Right lobe of liver (tissue), 6 donors: ENCODE data around the gene KCNQ1. TPM values are rescaled to one million over a fixed set of nuclear protein-coding genes. Genes with fewer than 3 reads are reported as not detected.

Experiments used
- ATAC-seq, 4 donors: fragments of 200-7000 bp; cut with Tn5 transposase; one replicate each; pipeline ENCODE4 v1.9.1; 2020; ENCODE audit warnings: mild to moderate bottlenecking in 4 of 4, moderate library complexity in 4 of 4
- DNase-seq, 3 donors: peaks; one replicate each; pipeline ENCODE4 v3.0.0-alpha.2; 2020
- H3K27ac ChIP-seq, 3 donors: fragments of 200-600 bp; one replicate each; pipeline ENCODE4 v1.8.0; 2022
- H3K27me3 ChIP-seq, 2 donors: fragments of 200-600 bp; one replicate each; pipeline ENCODE4 v1.8.0; 2022
- H3K36me3 ChIP-seq, 4 donors: fragments of 200-600 bp; sonication (generic) in 1 of 4; one replicate each; pipeline versions ENCODE4 v1.5.1 to v1.8.0; 2017 to 2022; ENCODE audit warnings: control low read depth in 1 of 4
- H3K4me1 ChIP-seq, 4 donors: fragments of 200-600 bp; sonication (generic) in 1 of 4; one replicate each; pipeline versions ENCODE4 v1.5.1 to v1.8.0; 2017 to 2022; ENCODE audit warnings: control low read depth in 1 of 4
- H3K4me3 ChIP-seq, 3 donors: fragments of 200-600 bp; one replicate each; pipeline ENCODE4 v1.8.0; 2022
- H3K9me3 ChIP-seq, 4 donors: fragments of 200-600 bp; sonication (generic) in 1 of 4; one replicate each; pipeline versions ENCODE4 v1.5.1 to v1.8.0; 2017 to 2022; ENCODE audit warnings: control low read depth in 1 of 4
- POLR2A ChIP-seq: fragments of 450-650 bp; IDR thresholded peaks from one replicate; pipeline ENCODE4 v1.6.1; 2017; ENCODE audit warnings: antibody characterized with exemption, mild to moderate bottlenecking
- WGBS: methylation state at CpG from one replicate; pipeline ENCODE4 v1.1.6; 2018; ENCODE audit warnings: low coverage, low lambda C conversion rate; ENCODE audit not compliant: insufficient coverage; ENCODE audit errors: missing lambda C conversion rate; 5-methylcytosine and 5-hydroxymethylcytosine counted together
- intact Hi-C, 2 donors: fragments of 100-400 bp; cut with DNase I; formaldehyde crosslinking; loops; one replicate each; pipeline versions ENCODE4 v1.11.2 to v1.14.1; 2022
- total RNA-seq, 6 experiments: library from RNA; depleted of rRNA in 2 of 6; stranded (reverse); fragments of >200 nt in 2 of 6; fragmentation: NEBNext Ultra II Directional in 3 of 6; extraction: Animal tissue kit (Norgen Biotek cat#: 25700) in 3 of 6; gene quantifications; one replicate each; pipeline versions ENCODE4 v1.1.0 to v1.2.4, GENCODE V29; 2016 to 2023
- TF ChIP-seq, protein P1 (sequence below), 4 donors: fragments of 200-600 bp in 3 of 4; fragments of 450-650 bp in 1 of 4; IDR thresholded peaks; one replicate each; pipeline versions ENCODE4 v1.5.1 to v1.8.0; 2016 to 2022; ENCODE audit warnings: antibody characterized with exemption in 4 of 4, mild to moderate bottlenecking in 2 of 4
- donor health status: DM: no; HTN: yes; CAD: no.
- donor health status: DM: no; HTN: no; CAD: no.
- donor health status: DM: no; HTN: no; CAD: no.
- donor health status: DM: no; HTN: yes; CAD: no.
- donor health status: DM: no; HTN: yes; CAD: no.

KCNQ1 gene
- total RNA-seq, 6 experiments from 2014 or later: 0.61 to 2.4 (median 1.8) TPM

DNA sequence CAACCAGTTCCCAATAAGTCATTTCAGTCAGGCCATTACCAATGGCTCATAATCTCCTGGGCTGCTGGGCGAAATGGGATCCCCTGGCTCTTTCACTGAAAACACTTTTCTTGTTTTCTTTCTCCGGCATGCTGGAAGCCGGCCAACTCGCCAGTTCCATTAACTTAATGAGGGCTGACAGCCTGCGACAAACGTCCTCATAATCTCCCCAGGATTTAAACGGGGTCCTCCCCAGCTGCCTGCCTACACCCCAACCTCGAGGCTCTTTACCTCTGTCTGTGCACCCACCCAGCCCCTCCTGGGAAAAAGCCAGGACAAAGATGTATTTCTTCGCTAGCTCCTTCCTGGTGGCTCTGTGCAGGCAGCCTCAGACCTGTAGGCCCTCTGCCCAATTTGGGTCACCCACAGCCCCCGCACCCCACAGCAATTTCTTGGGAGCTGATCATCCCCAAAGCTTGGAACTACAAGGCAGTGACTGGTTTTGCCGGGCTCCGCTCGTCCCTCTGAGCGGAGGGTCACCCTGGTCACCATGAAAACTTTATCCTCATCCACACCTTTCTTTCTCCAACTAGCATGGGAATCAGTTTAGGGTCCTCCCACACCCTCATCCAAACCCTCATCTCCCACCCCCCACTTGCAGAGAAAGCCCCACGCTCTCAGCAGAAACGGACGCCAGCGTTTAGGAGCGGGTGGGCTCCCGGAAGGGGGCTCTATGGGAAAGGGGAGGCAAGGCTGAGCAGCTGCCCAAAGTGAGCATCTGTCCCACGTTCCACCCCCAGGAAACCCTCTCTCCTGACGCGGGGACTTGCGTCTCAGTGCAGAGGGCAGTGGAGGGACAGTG is 306.1 kb downstream of the KCNQ1 start:
- no peak for ATAC-seq
- WGBS: 73% methylated on average over 18 of the region's 24 CpGs

DNA sequence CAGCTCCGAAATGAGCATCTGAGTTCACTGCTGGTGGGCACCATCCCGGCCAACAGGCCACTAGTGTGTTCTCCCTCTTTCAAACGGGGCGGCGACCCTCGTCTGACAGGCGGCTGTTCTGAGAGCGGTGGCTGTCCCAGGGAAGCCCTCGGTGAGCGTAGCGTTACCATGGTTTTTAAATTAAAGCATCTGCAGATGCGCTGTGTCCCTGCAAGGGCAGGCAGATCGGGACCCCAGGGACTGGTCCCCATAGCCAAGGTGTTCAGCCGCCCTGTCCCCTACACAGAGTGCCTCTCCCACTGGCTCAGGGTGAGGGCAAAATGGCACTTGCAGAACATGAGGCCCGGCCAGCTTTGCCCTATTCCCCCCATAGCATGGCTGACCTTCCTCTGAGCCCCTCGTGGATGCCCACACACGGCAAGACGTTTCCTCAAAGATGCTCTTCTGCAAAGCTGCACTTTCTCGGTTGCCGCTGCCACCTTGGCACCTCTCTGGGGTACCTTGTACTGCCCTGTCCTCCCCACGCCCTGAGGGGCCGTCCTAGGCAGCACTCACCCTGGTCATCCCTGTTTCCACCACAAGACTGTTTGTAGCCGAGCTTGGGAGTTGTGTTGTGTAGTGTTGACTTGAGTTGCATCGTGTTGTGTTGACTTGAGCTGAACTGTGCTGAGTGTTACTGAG is 306.9 kb downstream of the KCNQ1 start:
- H3K4me3 ChIP-seq: no peak overlapping the region
- no peaks in the 10 kb centered on the region for H3K9me3 ChIP-seq
- H3K27ac ChIP-seq: no peak overlapping the region
- DNase-seq: peak in 2 of 3 donors; percentile 9 to 47
- 72% methylated on average over 5 of the region's 24 CpGs for WGBS
- H3K36me3 ChIP-seq: no peaks in the 10 kb centered on the region
- no peak for ATAC-seq
- H3K27me3 ChIP-seq: no peaks in the 10 kb centered on the region
- intact Hi-C loops: no loop called here
- H3K4me1 ChIP-seq: no peaks in the 10 kb centered on the region
- TF ChIP-seq, protein P1, sequence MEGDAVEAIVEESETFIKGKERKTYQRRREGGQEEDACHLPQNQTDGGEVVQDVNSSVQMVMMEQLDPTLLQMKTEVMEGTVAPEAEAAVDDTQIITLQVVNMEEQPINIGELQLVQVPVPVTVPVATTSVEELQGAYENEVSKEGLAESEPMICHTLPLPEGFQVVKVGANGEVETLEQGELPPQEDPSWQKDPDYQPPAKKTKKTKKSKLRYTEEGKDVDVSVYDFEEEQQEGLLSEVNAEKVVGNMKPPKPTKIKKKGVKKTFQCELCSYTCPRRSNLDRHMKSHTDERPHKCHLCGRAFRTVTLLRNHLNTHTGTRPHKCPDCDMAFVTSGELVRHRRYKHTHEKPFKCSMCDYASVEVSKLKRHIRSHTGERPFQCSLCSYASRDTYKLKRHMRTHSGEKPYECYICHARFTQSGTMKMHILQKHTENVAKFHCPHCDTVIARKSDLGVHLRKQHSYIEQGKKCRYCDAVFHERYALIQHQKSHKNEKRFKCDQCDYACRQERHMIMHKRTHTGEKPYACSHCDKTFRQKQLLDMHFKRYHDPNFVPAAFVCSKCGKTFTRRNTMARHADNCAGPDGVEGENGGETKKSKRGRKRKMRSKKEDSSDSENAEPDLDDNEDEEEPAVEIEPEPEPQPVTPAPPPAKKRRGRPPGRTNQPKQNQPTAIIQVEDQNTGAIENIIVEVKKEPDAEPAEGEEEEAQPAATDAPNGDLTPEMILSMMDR (IDR thresholded peaks at IDR 0.05): no peak
- no peak for TF ChIP-seq POLR2A

More for the DNA sequence above, 306.1 kb downstream of the KCNQ1 start:
- intact Hi-C loops: no loop called here
- H3K4me3 ChIP-seq: no peak overlapping the region
- H3K9me3 ChIP-seq: no peaks in the 10 kb centered on the region
- no peaks in the 10 kb centered on the region for H3K27me3 ChIP-seq
- H3K36me3 ChIP-seq: no peaks in the 10 kb centered on the region
- no peak overlapping the region for H3K27ac ChIP-seq
- H3K4me1 ChIP-seq: no peaks in the 10 kb centered on the region
- peak in 2 of 3 donors; percentile 21 to 27 for DNase-seq
- TF ChIP-seq, protein P1 (IDR thresholded peaks at IDR 0.05): no peak
- TF ChIP-seq POLR2A: no peak

DNA sequence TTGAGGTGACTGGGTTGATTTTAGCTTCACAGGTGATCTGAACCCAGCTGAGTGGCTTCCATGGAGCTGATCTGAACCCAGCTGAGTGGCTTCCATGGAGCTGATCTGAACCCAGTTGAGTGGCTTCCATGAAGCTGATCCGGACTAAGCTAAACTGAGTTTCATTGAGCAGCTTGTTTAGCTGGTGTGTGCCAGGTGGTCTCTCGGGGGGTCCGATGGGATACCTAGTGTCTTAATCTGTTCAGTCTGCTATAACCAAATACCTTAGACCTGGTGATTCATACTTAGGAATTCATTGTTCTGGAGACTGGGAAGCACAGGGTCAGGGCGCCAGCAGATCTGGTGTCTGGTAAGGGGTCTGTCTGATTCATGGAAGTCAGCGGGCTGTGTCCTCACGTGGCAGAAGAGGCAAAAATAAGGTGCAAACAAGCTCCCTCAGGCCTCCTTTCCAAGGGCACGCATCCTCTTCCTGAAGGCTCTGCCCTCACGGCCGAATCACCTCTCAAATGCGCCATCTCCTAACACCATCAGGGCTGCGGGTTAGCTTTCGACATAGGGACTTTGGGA is 307.5 kb downstream of the KCNQ1 start:
- no peak for ATAC-seq
- peaks cover 0 to 2% (median 0%) of the 10 kb centered on the region in 4 donors for H3K9me3 ChIP-seq
- H3K27ac ChIP-seq: no peak overlapping the region
- no peaks in the 10 kb centered on the region for H3K36me3 ChIP-seq
- intact Hi-C loops: no loop called here
- no peaks in the 10 kb centered on the region for H3K27me3 ChIP-seq
- no peaks in the 10 kb centered on the region for H3K4me1 ChIP-seq
- 67% methylated on average over 5 of the region's 12 CpGs for whole genome bisulfite sequencing
- no peak overlapping the region for H3K4me3 ChIP-seq
- TF ChIP-seq POLR2A: no peak
- TF ChIP-seq, protein P1 (IDR thresholded peaks at IDR 0.05): no peak
- peak in 1 of 3 donors; percentile 5 for DNase-seq

DNA sequence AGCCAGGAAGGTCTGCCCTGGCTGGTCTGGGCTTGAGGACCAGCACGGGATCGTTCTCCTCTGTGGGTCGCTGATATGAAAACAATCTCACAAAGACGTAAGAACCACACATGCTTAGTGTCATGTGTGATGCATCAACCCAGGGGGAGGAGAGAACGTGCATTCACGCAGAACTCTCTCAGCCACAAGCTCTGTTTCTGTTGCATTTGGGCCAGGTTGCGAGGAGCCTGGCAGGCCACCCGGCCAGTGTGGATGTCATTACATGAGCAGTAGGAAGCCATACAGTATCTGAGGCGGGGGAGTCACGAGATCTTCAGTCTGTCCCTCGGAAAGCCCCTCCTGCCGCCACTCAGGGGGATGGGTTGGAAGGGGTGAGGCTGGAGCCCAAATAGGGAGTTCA is 308.1 kb downstream of the KCNQ1 start:
- H3K27me3 ChIP-seq: no peaks in the 10 kb centered on the region
- H3K36me3 ChIP-seq: no peaks in the 10 kb centered on the region
- intact Hi-C loops: no loop called here
- ATAC-seq (no peak), DNase-seq (peak in 1 of 3 donors; percentile 5)
- no CpG with 5 or more reads among the region's 12 CpGs for WGBS
- no peak overlapping the region for H3K4me3 ChIP-seq
- TF ChIP-seq, protein P1 (IDR thresholded peaks at IDR 0.05): no peak
- no peak for TF ChIP-seq POLR2A
- H3K27ac ChIP-seq: no peak overlapping the region
- H3K9me3 ChIP-seq: peaks cover 0 to 4% (median 0%) of the 10 kb centered on the region in 4 donors
- no peaks in the 10 kb centered on the region for H3K4me1 ChIP-seq
